ENCODE results near the gene MAGI3.
A peak's percentile ranks its signal among the peaks of the same experiment; 100 is the strongest.
"Not testable (repeated sequence)": the region's sequence is repeated elsewhere in the genome, so short reads cannot be mapped to it uniquely, and the experiment has no call there.

Gene MAGI3

GRCh38 chr1:113444857-113445256 lies 54.5 kb downstream of the MAGI3 start:
- DNase-seq (ENCODE audit: low spot score): no peak

- no peak for DNase-seq (ENCODE audit: low spot score)
Observed at GRCh38 chr1:113451710-113452109, 61.4 kb downstream of the MAGI3 start.

DNA sequence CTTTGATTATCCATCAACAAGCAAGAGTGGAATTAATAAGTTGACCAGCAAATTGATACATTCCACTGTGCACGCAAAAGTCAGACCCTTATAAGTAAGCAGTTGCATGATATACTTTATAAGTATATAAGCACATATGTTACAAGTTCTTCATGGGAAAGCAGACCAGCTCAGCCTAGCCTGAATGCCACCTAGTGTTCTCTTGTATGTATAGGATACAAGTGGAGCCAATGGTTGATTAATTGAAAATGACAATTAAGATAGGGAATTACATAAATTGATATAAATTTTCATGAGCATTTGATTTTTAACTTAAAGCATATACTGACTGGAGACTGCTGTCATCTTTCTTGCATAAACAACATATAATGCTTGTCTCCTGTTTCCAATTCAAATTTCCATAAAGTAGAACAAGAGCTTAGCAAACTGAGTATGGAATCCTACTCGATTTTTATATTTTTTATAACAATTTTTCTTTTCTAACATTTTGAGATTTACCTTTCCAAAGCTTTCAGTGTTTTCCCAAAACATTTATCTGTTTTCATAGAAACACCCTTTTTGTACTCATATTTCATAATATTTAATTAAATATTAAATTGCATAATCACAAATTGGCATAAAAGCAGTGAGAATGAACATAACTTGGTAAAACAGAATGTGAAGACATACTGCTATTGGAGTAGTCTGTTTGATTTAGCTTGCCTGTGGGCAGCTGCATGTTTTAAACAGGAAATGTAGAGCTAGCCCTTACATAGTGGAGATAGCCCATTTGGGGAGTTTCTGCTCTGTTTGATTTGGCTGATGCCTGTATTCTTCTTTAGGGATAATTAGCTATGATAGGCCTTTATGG lies 62.8 kb downstream of the MAGI3 start:
- peak; percentile 17 for DNase-seq (ENCODE audit: low spot score)

GRCh38 chr1:113453771-113454083 lies 63.4 kb downstream of the MAGI3 start:
- no peak for DNase-seq (ENCODE audit: low spot score)

GRCh38 chr1:113455374-113455773 lies 65.1 kb downstream of the MAGI3 start:
- DNase-seq (ENCODE audit: low spot score): no peak

- DNase-seq (ENCODE audit: low spot score): peak; percentile 92
Observed at GRCh38 chr1:113456967-113457366, 66.7 kb downstream of the MAGI3 start.

- DNase-seq (ENCODE audit: low spot score): no peak
Observed at GRCh38 chr1:113459279-113459678, 69.0 kb downstream of the MAGI3 start.

DNA sequence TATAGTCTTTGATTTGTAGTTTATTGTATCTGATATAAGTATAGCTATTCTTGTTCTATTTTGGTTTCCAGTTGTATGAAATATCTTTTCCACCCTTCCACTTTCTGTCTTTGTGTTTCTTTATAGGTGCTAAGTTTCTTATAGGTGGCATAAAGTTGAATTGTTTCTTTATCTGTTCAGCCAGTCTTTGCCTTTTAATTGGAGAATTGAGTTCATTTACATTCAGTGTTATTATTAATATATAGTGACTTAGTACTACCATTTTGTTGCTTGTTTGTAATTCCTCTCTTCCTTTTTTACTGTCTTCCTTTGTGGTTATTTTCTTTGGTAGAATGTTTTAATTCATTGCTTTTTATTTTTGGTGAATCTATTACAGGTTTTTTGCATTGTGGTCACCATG lies 77.7 kb downstream of the MAGI3 start:
- DNase-seq (ENCODE audit: low spot score): no peak

DNA sequence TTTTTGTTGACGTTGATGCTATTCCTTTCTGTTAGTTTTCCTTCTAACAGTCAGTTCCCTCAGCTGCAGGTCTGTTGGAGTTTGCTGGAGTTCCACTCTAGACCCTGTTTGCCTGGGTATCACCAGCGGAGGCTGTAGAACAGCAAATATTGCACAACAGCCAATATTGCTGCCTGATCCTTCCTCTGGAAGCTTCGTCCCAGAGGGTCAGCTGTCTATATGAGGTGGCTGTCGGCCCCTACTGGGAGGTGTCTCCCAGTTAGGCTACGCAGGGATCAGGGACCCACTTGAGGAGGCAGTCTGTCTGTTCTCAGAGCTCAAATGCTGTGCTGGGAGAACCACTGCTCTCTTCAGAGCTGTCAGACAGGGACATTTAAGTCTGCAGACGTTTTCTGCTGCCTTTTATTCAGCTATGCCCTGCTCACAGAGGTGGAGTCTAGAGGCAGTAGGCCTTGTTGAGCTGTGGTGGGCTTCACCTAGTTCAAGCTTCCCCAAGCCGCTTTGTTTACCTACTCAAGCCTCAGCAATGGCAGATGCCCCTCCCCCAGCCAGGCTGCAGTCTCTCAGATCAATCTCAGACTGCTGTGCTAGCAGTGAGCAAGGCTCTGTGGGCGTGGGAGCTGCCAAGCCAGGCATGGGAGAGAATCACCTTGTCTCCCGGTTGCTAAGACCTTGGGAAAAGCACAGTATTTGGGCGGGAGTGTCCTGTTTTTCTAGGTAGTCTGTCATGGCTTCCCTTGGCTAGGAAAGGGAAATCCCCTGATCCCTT lies 88.3 kb downstream of the MAGI3 start:
- DNase-seq (ENCODE audit: low spot score): not testable (repeated sequence)

DNA sequence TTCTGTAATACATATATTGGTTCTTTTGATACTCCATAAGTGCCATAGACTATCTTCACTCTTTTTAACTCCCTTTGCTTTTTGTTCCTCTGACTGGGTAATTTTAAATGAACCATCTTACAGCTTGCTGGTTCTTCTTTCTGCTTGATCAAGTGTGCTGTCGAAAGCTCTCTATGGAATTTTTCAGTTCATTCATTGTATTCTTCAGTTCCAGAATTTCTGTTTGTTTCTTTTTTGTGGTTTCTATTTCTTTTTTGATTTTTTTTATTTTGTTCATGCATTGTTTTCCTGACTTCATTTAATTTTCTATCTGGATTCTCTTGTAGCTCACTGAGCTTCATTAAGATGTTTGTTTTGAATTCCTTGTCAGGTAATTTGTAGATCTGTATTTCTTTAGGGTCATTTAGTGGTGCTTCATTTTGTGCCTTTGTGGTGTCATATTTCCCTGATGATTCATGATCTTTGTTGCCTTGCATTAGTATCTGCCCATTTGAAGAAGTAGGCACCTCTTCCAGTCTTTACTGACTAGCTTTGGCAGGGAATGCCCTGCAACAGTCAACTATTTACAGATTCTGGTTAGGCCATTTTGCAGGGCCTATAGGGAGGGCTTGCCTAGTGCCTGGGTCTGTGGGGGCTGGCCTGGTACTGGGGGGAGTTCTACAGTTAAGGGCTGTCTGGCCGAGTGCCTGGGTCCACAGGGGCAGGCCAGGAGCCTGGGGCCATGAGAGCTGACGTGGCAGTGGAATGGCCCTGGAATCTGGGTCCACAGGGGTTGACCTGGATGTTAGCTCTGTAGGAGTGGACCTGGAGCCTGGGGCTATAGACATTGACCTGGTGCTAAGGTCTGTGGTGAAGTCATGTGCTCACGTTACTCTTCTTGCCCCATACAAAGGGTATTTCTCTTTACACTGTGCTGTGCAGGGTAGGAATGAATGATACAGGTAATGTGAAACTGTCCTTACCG lies 89.7 kb downstream of the MAGI3 start:
- no peak for DNase-seq (ENCODE audit: low spot score)

GRCh38 chr1:113485131-113485530 lies 94.8 kb downstream of the MAGI3 start:
- DNase-seq (ENCODE audit: low spot score): not testable (repeated sequence)

GRCh38 chr1:113488576-113489177 lies 98.4 kb downstream of the MAGI3 start:
- DNase-seq (ENCODE audit: low spot score): no peak

GRCh38 chr1:113490384-113490783 lies 100.1 kb downstream of the MAGI3 start:
- no peak for DNase-seq (ENCODE audit: low spot score)

- no peak for DNase-seq (ENCODE audit: low spot score)
Observed at GRCh38 chr1:113493533-113493932, 103.2 kb downstream of the MAGI3 start.

GRCh38 chr1:113505357-113505756 lies 115.0 kb downstream of the MAGI3 start:
- DNase-seq (ENCODE audit: low spot score): no peak

GRCh38 chr1:113507552-113508214 lies 117.4 kb downstream of the MAGI3 start:
- no peak for DNase-seq (ENCODE audit: low spot score)

- DNase-seq (ENCODE audit: low spot score): no peak
Observed at GRCh38 chr1:113508364-113509164, 118.2 kb downstream of the MAGI3 start.

- DNase-seq (ENCODE audit: low spot score): not testable (repeated sequence)
Observed at GRCh38 chr1:113509766-113510165, 119.5 kb downstream of the MAGI3 start.

GRCh38 chr1:113511269-113511668 lies 121.0 kb downstream of the MAGI3 start:
- no peak for DNase-seq (ENCODE audit: low spot score)

- DNase-seq (ENCODE audit: low spot score): no peak
Observed at GRCh38 chr1:113515498-113515897, 125.2 kb downstream of the MAGI3 start.
